SK-N-SH (cell line): ENCODE data around the gene SOCS7. TPM values are rescaled to one million over a fixed set of nuclear protein-coding genes. Genes with fewer than 3 reads are reported as not detected.
A peak's percentile ranks its signal among the peaks of the same experiment; 100 is the strongest.

ENCODE experiments used
- CTCF ChIA-PET: fragments of 300-600, 350-600 bp; formaldehyde crosslinking; extraction: SDS; loops from one replicate; lab custom pipeline; 2021; lab: Yijun Ruan, JAX
- POLR2A ChIA-PET: fragments of 350-600 bp; sonication (Branson Sonifier 250); formaldehyde crosslinking; extraction: SDS; loops from one replicate; lab custom pipeline; 2020; ENCODE audit warnings: antibody characterized with exemption, inconsistent platforms; lab: Yijun Ruan, JAX
- DNase-seq: peaks from one replicate; pipeline ENCODE4 v3.0.0; 2012
- H2AFZ ChIP-seq: fragments of 200-600 bp; sonication (generic); 2 replicates; pipeline ENCODE4 v1.8.1; 2016; ENCODE audit warnings: antibody characterized with exemption, mild to moderate bottlenecking, low read depth
- H3F3A ChIP-seq: fragments of 200-600 bp; sonication (generic); replicated peaks from 2 replicates; pipeline ENCODE3; 2016; ENCODE audit warnings: antibody characterized with exemption, mild to moderate bottlenecking; ENCODE audit not compliant: insufficient read depth
- H3K27ac ChIP-seq, 2 experiments: fragments of 200-500 bp in 1 of 2; fragments of 200-600 bp in 1 of 2; sonication (Bioruptor generic) in 1 of 2; sonication (generic), shearing (Covaris generic) in 1 of 2; 2 replicates each; pipeline versions ENCODE4 v1.5.1 to v1.6.1; 2014 to 2016; ENCODE audit warnings: low read depth in 2 of 2, inconsistent platforms in 1 of 2, low read length in 1 of 2, mild to moderate bottlenecking in 1 of 2, mixed read lengths in 1 of 2
- H3K27me3 ChIP-seq: fragments of 200-600 bp; sonication (generic), shearing (Covaris generic); 2 replicates; pipeline ENCODE4 v1.6.1; 2016; ENCODE audit warnings: mixed run types; ENCODE audit not compliant: insufficient read depth
- H3K36me3 ChIP-seq, 2 experiments: fragments of 200-500 bp in 1 of 2; fragments of 200-600 bp in 1 of 2; sonication (Bioruptor generic) in 1 of 2; sonication (generic) in 1 of 2; replicated peaks in 1 of 2; 2 replicates each; pipeline versions ENCODE3 to v1.5.1; 2014 to 2016; ENCODE audit warnings: low read length in 1 of 2, mild to moderate bottlenecking in 1 of 2; ENCODE audit not compliant: insufficient read depth in 2 of 2, control insufficient read depth in 1 of 2
- H3K4me1 ChIP-seq, 2 experiments: fragments of 200-500 bp in 1 of 2; fragments of 200-600 bp in 1 of 2; sonication (Bioruptor generic) in 1 of 2; sonication (generic), shearing (Covaris generic) in 1 of 2; 2 replicates each; pipeline versions ENCODE4 v1.5.1 to v1.6.1; 2014 to 2016; ENCODE audit warnings: low read depth in 1 of 2, low read length in 1 of 2, mixed run types in 1 of 2; ENCODE audit not compliant: insufficient read depth in 2 of 2, control insufficient read depth in 1 of 2
- H3K4me2 ChIP-seq: fragments of 200-600 bp; sonication (generic), shearing (Covaris generic); 2 replicates; pipeline ENCODE4 v1.6.1; 2017; ENCODE audit warnings: mixed run types
- H3K4me3 ChIP-seq, 2 experiments: fragments of 200-500 bp in 1 of 2; fragments of 200-600 bp in 1 of 2; sonication (Bioruptor generic) in 1 of 2; sonication (generic), shearing (Covaris generic) in 1 of 2; 2 replicates each; pipeline versions ENCODE4 v1.5.1 to v1.8.1; 2014 to 2016; ENCODE audit warnings: low read depth in 2 of 2, inconsistent platforms in 1 of 2, low read length in 1 of 2, mild to moderate bottlenecking in 1 of 2, mixed read lengths in 1 of 2, moderate library complexity in 1 of 2
- H3K79me2 ChIP-seq: fragments of 200-600 bp; sonication (generic); 2 replicates; pipeline ENCODE4 v1.8.1; 2017; ENCODE audit warnings: mild to moderate bottlenecking; ENCODE audit not compliant: insufficient read depth
- H3K9ac ChIP-seq: fragments of 200-600 bp; sonication (generic); 2 replicates; pipeline ENCODE4 v1.6.1; 2017; ENCODE audit warnings: mixed run types
- H3K9me2 ChIP-seq: fragments of 200-600 bp; sonication (generic); 2 replicates; pipeline ENCODE4 v1.6.1; 2017; ENCODE audit warnings: mixed run types
- H3K9me3 ChIP-seq: fragments of 200-600 bp; sonication (generic); 2 replicates; pipeline ENCODE4 v1.6.1; 2017; ENCODE audit warnings: mixed run types, mild to moderate bottlenecking, moderate library complexity
- H4K20me1 ChIP-seq: fragments of 200-600 bp; sonication (generic); 2 replicates; pipeline ENCODE4 v1.6.1; 2017; ENCODE audit warnings: mild to moderate bottlenecking, mixed run types; ENCODE audit not compliant: insufficient read depth
- CHD2 ChIP-seq: fragments of 150-350 bp; IDR thresholded peaks from 2 replicates; pipeline ENCODE4 v1.6.1; 2018; ENCODE audit warnings: low read length; ENCODE audit not compliant: partially characterized antibody
- EP300 ChIP-seq, 2 experiments: IDR thresholded peaks; 2 replicates each; pipeline versions ENCODE4 v1.4.0 to v1.6.1; 2012; ENCODE audit warnings: borderline replicate concordance in 1 of 2, low read depth in 1 of 2, low read length in 1 of 2
- FOXJ3 ChIP-seq: sonication (generic); formaldehyde crosslinking; IDR thresholded peaks from 2 replicates; pipeline ENCODE4 v1.5.1; 2020; ENCODE audit warnings: mild to moderate bottlenecking, missing genetic modification reagents
- FOXM1 ChIP-seq: IDR thresholded peaks from 2 replicates; pipeline ENCODE4 v1.4.0; 2012; ENCODE audit warnings: low read depth, mild to moderate bottlenecking
- GABPA ChIP-seq: IDR thresholded peaks from 2 replicates; pipeline ENCODE4 v1.4.0; 2012; ENCODE audit warnings: low read depth, mild to moderate bottlenecking
- GATA2 ChIP-seq: sonication (generic); formaldehyde crosslinking; IDR thresholded peaks from 2 replicates; pipeline ENCODE4 v1.5.0; 2020; ENCODE audit warnings: mild to moderate bottlenecking, missing genetic modification reagents
- JUND ChIP-seq: IDR thresholded peaks from 2 replicates; pipeline ENCODE4 v1.4.0; 2012
- MEF2A ChIP-seq: IDR thresholded peaks from 2 replicates; pipeline ENCODE4 v1.4.0; 2012; ENCODE audit warnings: low read depth, borderline replicate concordance
- NRF1 ChIP-seq: IDR thresholded peaks from 2 replicates; pipeline ENCODE4 v1.6.1; 2012; ENCODE audit warnings: low read depth, mild to moderate bottlenecking, low read length
- RAD21 ChIP-seq: IDR thresholded peaks from 2 replicates; pipeline ENCODE4 v1.6.1; 2012; ENCODE audit warnings: mild to moderate bottlenecking, low read length
- REST ChIP-seq: IDR thresholded peaks from 2 replicates; pipeline ENCODE4 v1.6.1; 2012; ENCODE audit warnings: mild to moderate bottlenecking, low read depth, low read length, moderate library complexity
- RFX5 ChIP-seq: IDR thresholded peaks from 2 replicates; pipeline ENCODE4 v1.6.1; 2012; ENCODE audit warnings: mild to moderate bottlenecking, improper control_type of control experiment, low read length
- RXRA ChIP-seq: IDR thresholded peaks from 2 replicates; pipeline ENCODE4 v1.4.0; 2012; ENCODE audit warnings: low read depth, mild to moderate bottlenecking, borderline replicate concordance
- SIN3A ChIP-seq: IDR thresholded peaks from 2 replicates; pipeline ENCODE4 v1.6.1; 2012; ENCODE audit warnings: low read depth, mild to moderate bottlenecking, low read length, moderate library complexity, borderline replicate concordance
- TAF1 ChIP-seq: IDR thresholded peaks from 2 replicates; pipeline ENCODE4 v1.6.1; 2012; ENCODE audit warnings: low read depth, mild to moderate bottlenecking, low read length, moderate library complexity, borderline replicate concordance
- TCF12 ChIP-seq: IDR thresholded peaks from 2 replicates; pipeline ENCODE4 v1.4.0; 2012
- TEAD4 ChIP-seq: IDR thresholded peaks from 2 replicates; pipeline ENCODE4 v1.4.0; 2012; ENCODE audit warnings: mild to moderate bottlenecking, borderline replicate concordance; ENCODE audit not compliant: insufficient read depth
- USF1 ChIP-seq: IDR thresholded peaks from 2 replicates; pipeline ENCODE4 v1.4.0; 2012; ENCODE audit warnings: low read depth, borderline replicate concordance
- USF2 ChIP-seq: fragments of 150-350 bp; IDR thresholded peaks from 2 replicates; pipeline ENCODE4 v1.6.1; 2017; ENCODE audit warnings: antibody characterized with exemption, low read length, low read depth, borderline replicate concordance
- WGBS: methylation state at CpG from one replicate; pipeline ENCODE4 v1.1.6; 2017; ENCODE audit warnings: low lambda C conversion rate; 5-methylcytosine and 5-hydroxymethylcytosine counted together
- polyA plus RNA-seq, 3 experiments: library from polyadenylated mRNA; depleted of rRNA; stranded (reverse); fragments of >200 nt; gene quantifications; 2 replicates each; pipeline ENCODE4 v1.2.3, GENCODE V29; 2012

Gene SOCS7
- polyA plus RNA-seq, 1 of the 3 experiments (the other 2 are of a cell fraction), result 7.4 TPM

- TF ChIP-seq REST, result no peak
These were observed 2.8 kb downstream of the SOCS7 start (continued) for GRCh38 chr17:38354466-38354865.

- TF ChIP-seq GATA2 (CRISPR knock-in tag) (no peak), SIN3A (no peak), FOXJ3 (CRISPR knock-in tag) (no peak), JUND (no peak), TEAD4 (no peak), RAD21 (no peak), EP300 (IDR thresholded peaks at IDR 0.05; ENCODE audit: borderline replicate concordance in 1 of 2, low read depth in 1 of 2, low read length in 1 of 2) (no peak), TAF1 (no peak), USF2 (no peak), REST (no peak), FOXM1 (no peak), TCF12 (no peak), GABPA (no peak), NRF1 (no peak), CHD2 (no peak), MEF2A (no peak), USF1 (no peak), RFX5 (no peak), RXRA (no peak)
- TF ChIP-seq, all 33 proteins: peak for 0
- ChIA-PET CTCF (interaction anchor here (2.3 to 24.7 kb wide), 4 partner anchors 8 to 61 kb away, joined by 11 to 423 read pairs (median 158); no protein-coding TSS in a partner anchor), POLR2A (interaction anchor here (1.0 kb wide), 1 partner anchor 59 kb away, joined by 3 read pairs; no protein-coding TSS in a partner anchor)
- no peak overlapping the region; a peak in 1 of 4 replicates for H3K4me3 ChIP-seq
- H3K79me2 ChIP-seq, result peaks cover 76% of the 10 kb centered on the region
- H3K4me2 ChIP-seq, result 0 out of 2 replicates have a peak overlapping the region, but pooled peaks have one; percentile 89
- H3K9me2 ChIP-seq, result no peaks in the 10 kb centered on the region
- H3K36me3 ChIP-seq, result no peaks in the 10 kb centered on the region
- WGBS, result 95% methylated on average over 4 of the region's 4 CpGs
- peaks cover 7 to 34% of the 10 kb centered on the region in 2 experiments; a peak in 2 of 4 replicates for H3K4me1 ChIP-seq
- H3F3A ChIP-seq, result peaks cover 6% of the 10 kb centered on the region
- no peak overlapping the region for H2AFZ ChIP-seq
- H3K9me3 ChIP-seq, result no peaks in the 10 kb centered on the region
- no peak overlapping the region; a peak in 1 of 4 replicates for H3K27ac ChIP-seq
- H3K9ac ChIP-seq, result no peak overlapping the region
- DNase-seq, result no peak
- H4K20me1 ChIP-seq, result peaks cover 65% of the 10 kb centered on the region
- H3K27me3 ChIP-seq, result no peaks in the 10 kb centered on the region
These were observed 3.6 kb downstream of the SOCS7 start for GRCh38 chr17:38355251-38355650.
